ENCODE data around the gene CHCHD6.

DNA sequence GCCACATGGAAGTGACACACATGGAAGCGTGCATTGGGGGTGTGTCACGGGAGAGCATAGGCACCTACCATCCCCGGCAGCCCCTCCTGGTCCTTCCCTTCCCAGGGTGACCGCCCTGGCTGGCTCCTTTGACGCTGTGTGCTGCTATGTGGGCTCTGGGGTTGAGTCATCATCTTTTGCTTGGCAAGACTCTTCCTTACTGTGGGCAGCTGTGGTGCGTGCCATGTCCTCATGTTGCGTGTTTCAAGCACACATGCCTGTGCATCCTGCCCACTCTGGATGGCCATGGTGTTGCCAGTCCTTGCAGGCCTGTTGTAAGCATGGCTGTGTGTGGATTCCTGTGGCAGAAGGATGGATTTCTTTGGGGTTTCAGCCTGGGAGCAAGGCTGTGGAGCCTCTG lies 292.9 kb downstream of the CHCHD6 start:
- TF ChIP-seq, protein P1, sequence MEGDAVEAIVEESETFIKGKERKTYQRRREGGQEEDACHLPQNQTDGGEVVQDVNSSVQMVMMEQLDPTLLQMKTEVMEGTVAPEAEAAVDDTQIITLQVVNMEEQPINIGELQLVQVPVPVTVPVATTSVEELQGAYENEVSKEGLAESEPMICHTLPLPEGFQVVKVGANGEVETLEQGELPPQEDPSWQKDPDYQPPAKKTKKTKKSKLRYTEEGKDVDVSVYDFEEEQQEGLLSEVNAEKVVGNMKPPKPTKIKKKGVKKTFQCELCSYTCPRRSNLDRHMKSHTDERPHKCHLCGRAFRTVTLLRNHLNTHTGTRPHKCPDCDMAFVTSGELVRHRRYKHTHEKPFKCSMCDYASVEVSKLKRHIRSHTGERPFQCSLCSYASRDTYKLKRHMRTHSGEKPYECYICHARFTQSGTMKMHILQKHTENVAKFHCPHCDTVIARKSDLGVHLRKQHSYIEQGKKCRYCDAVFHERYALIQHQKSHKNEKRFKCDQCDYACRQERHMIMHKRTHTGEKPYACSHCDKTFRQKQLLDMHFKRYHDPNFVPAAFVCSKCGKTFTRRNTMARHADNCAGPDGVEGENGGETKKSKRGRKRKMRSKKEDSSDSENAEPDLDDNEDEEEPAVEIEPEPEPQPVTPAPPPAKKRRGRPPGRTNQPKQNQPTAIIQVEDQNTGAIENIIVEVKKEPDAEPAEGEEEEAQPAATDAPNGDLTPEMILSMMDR (IDR thresholded peaks at IDR 0.05) = no peak
- TF ChIP-seq POLR2A (IDR thresholded peaks at IDR 0.05) = no peak
